GM19328 (cell line): ENCODE data around the gene AGBL1.

Experiments used
- ATAC-seq: cut with Tn5 transposase; IDR thresholded peaks from one replicate; pipeline ENCODE4 v1.9.1; 2021; ENCODE audit warnings: mild to moderate bottlenecking, moderate library complexity; ENCODE audit not compliant: unreplicated experiment

AGBL1 gene

DNA sequence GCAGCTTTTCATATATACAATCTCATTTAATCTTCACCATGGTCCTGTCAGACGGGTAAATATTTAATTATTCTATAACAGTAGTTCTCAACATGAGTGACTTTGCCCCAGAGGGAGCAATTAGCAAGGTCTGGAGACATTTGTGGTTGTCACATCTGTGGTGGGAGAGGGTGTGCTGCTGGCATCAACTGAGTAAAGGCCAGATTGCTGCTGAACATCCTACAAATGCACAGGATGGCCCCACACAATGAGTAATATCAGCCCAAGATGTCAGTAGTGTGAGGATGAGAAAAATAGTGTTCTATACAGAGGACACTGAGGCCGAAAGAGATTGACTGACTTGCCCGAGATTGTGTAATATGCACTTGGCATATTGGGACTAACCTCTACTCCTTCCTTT lies 156.0 kb downstream of the AGBL1 start:
- ATAC-seq: no peak

DNA sequence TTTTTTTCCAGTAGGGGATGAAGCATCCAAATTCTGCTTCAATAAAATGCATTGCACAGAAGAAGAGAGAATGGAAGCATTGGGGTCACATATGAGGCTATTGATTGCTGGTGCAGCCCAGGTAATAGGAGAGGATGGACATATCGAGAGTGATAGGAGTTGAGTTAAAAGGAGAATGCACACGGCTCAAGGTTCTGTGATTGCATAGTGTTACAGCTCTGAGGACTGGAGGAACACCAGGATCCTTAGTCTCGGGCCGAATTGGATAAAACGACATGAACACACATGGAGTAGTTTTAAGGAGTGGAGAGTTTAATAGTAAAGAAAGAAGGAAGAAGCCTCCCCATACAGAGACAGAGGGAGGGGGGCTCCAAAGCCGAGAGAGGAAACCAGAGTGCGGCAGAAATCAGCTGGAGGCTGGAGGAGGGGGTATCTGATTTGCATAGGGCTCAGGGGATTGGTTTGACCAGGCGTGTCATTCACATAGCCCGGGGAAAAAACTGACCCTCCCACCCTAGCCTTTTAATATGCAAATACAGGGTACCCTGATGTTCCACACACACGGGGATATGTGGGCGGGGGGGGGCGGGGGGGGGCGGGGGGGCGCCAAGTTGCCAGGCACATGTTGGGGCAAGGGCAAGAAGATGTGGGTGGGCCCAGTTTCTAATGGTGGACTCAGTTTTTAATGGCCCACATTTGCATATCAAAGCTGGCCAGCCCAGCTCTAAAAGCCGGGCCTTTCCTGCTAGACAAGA lies 156.9 kb downstream of the AGBL1 start:
- ATAC-seq: no peak

DNA sequence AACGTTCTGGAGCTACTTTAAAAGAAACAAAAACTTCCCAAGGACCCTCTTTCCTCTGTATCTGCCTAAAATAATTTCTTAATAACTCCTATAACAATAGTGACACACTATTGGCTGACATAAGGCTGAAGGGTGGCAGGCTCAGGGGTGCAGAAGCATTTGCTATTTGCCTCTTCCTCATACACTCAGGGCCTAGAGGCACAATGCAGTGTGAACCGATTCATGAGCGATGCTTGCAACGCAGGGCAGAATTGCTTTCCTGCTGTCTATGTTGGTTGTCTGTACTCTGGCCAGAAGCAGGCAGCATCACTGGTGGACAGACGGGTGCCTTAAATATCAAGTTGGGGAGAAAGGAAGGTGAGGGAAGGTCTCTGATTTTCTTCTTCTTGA lies 157.4 kb downstream of the AGBL1 start:
- ATAC-seq: no peak

DNA sequence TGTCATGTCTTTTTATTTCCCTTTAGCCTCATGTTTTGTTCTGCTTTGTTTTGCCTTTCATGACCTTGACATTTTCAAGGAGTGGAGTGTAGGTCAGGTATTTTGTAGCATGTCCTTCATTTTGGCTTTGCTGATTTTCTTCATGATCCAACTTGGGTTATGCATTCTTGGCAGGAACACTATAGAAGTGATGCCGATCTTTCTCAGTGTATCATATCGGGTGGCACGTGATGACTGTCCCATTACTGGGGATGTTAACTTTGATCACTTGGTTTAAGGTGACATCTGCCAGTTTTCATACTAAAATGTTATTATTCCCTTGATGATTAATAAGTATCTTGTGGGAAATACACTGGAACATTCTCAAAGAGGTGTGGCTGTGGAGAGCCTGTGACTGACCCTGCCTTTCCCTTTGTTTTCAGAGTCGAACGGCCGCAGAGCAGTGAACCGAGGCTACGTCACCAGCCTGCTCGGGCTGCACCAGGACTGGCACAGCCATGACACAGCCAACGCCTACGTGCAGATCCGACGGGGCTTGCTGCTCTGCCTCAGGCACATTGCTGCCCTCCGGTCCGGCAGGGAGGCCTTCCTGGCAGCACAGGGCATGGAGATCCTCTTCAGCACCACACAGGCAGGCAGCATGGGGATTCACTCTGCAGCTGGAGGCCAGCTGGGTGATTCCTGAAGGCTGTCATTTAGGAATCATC lies 167.7 kb downstream of the AGBL1 start:
- ATAC-seq: no peak

- no peak for ATAC-seq
Observed at GRCh38 chr15:86255247-86255646, 175.6 kb downstream of the AGBL1 start.

- ATAC-seq: no peak
Observed at GRCh38 chr15:86256628-86257027, 177.0 kb downstream of the AGBL1 start.

DNA sequence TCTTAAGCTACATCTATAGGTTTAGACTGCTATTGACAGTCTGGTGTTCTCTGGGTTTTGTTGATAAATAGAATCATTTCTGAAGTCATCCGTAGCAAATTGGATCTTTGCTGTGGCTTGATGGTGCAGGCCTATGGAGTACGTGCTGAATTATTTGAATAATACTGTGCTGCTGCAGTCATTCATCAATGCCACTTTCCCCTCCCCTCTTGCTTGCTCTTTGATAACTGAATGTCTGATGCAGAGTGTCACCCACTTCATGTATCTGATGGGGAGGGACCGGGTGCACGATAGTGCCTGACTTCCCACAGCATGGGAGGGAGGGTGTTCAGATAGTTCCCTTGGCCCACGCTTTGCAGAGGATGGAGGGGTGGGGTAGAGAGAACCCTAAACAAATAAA lies 179.9 kb downstream of the AGBL1 start:
- no peak for ATAC-seq

DNA sequence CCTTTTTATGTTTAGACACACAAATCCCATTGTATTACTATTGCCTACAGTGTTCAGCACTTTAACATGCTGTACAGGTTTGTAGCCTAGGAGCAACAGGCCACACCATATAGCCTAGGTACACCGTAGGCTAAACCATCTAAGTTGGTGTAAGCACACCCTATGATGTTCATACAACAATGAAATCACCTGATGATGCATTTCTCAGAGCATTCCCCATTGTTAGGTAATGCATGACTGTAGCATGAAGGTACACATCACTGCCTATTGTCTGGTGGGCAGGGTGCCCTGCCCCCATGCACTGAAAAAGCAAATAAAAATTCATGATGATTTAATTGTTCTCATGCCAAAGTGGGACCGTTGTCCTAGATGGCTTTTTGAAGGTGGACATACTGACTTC lies 183.6 kb downstream of the AGBL1 start:
- no peak for ATAC-seq

GRCh38 chr15:86266896-86267484 lies 187.3 kb downstream of the AGBL1 start:
- no peak for ATAC-seq

DNA sequence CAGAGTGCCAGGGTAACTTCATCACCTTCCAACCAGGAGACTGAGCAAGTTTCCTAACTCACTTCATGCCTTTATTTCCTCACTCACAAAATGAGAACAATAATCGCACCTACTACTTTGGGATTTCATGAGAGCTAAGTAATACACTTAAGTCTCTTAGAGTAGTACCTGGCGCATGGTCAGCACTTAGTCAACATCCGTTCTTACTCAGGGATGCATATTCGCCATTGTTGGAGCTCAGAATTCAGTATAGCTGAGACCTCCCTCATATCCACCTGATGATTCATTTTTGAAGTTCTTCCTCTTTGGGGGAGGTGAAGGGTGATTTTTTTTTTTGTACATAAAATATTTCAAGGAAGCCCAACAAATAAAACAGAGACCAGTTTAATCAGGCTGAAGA lies 188.2 kb downstream of the AGBL1 start:
- ATAC-seq: no peak

GRCh38 chr15:86268558-86268957 lies 188.9 kb downstream of the AGBL1 start:
- no peak for ATAC-seq

DNA sequence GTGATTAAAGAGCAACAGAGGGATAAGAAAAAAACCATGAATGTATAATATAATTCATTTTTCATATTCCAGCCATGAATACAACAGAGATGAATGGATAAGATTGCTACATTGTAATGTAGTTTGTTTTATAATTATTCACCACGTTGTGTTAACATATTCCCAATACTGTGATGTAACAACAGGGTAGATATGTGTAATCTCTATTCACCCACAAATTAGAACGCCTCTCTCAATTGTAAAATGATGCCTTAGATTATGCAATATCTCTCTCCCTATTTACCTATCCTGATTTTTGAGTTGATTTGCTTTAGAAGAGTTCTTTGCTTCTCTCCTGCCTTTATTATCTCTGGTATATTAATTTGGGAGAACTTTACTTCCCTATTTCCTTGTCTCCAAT lies 193.6 kb downstream of the AGBL1 start:
- no peak for ATAC-seq

DNA sequence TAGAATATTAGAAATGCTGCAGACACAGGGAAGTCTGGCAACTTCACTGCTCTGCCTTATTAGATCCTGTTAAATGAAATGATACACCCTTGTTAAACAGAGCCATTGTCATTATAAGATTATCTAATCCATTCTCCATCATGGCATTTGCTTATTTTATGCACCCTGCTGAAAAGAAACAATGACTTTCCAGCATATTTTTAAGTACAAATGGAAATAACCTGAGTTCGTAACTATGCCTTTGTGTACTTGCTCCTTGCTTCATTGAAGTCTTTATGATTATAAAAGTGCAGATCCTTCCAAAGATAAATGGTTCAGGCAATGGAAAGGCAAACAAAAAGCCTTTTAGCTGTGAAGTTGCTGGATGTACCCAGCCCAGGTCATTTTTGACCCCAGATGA lies 195.7 kb downstream of the AGBL1 start:
- ATAC-seq: no peak

GRCh38 chr15:86278586-86278985 lies 198.9 kb downstream of the AGBL1 start:
- no peak for ATAC-seq

GRCh38 chr15:86284635-86285034 lies 205.0 kb downstream of the AGBL1 start:
- no peak for ATAC-seq

DNA sequence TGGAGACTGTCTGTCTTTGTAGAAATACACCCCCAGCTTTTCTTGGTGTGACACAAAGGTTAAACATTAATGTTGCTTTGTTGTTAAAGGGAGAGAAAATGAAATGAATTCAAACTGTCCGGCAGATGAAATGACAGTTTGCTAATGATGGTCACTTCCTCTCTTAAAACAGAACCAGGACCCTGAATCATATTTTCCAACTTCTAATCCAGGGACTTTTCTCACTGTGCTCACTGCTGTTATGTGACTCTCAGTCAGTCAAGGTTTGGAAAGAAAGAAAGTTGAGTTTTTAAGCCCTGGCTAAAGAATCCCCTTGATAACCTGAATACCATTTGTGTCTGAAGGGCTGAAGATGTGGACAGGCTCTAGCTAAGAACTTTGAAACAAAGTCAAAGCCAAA lies 215.8 kb downstream of the AGBL1 start:
- ATAC-seq: no peak

- ATAC-seq: no peak
Observed at GRCh38 chr15:86296769-86297168, 217.1 kb downstream of the AGBL1 start.

DNA sequence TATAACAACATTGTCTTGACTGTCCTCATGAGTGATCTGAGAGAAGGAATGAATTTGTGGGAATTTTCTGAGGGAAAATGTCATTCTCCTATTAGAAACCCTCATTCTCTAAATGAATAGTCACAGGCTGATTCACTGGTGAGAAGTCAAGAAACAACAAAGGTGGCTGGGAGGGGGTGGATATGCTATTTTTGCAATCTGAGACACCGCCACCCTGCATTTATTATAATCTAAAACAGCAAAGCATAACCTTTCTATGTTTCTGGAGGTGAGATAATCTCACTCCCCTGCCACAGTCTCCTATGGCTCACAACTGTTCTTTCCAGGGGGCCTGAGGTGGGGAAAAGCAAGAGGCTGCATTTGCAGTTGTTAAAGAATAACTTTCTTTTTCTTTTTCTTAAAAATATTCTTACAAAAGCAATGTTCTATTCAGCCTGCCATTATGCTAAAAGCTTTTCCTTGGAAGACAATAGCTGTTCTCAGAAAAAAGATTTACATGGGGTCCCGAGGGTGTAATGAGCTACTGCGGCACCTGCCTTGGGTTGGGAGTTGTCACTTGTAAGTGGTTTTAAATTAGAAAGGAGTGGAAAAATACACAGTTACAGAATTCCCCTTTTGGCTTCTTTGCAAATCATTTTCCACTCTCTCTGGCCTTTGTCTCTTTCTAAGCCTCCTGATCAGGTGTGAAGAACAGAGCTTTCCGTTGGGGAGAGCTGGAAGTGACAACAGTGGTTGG lies 220.9 kb downstream of the AGBL1 start:
- no peak for ATAC-seq

GRCh38 chr15:86311568-86312280 lies 232.1 kb downstream of the AGBL1 start:
- no peak for ATAC-seq

GRCh38 chr15:86312486-86312885 lies 232.8 kb downstream of the AGBL1 start:
- ATAC-seq: no peak

DNA sequence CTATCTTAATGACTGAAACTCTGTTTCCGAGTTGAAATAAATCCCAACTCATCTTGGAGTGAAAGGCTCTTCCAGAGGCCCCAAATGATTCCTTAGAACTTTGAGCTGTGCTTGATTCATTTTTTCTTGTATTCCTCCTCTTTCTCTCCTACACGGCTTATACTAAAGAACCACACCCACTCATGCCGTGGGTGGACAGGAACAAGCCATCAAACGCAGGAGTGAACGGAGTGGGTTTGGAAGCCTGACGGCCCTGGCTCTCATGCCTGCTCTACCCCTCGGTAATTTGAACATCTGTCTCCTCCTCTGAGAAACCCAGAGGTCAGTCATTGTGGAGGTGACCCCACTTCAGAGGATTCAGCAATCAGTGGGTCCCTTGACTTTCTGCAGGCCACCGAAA lies 236.5 kb downstream of the AGBL1 start:
- ATAC-seq: no peak
